Thymus (tissue), 11 donors: ENCODE measurements around the gene MOSMO. TPM values are rescaled to one million over a fixed set of nuclear protein-coding genes. Genes with fewer than 3 reads are reported as not detected.
A peak's percentile ranks its signal among the peaks of the same experiment; 100 is the strongest.

Experiments
- DNase-seq, 9 donors: peaks; one replicate each; pipeline ENCODE4 v3.0.0-alpha.2; 2013; ENCODE audit warnings: low spot score in 9 of 9, low read depth in 6 of 9, missing footprints in 1 of 9
- H3K27ac ChIP-seq, 2 donors: one replicate each; pipeline ENCODE4 v1.5.1; 2013; ENCODE audit warnings: control low read depth in 1 of 2, low read depth in 1 of 2, low read length in 1 of 2, mild to moderate bottlenecking in 1 of 2, moderate library complexity in 1 of 2
- H3K27me3 ChIP-seq, 2 donors: one replicate each; pipeline ENCODE4 v1.5.1; 2013; ENCODE audit warnings: low read length in 1 of 2; ENCODE audit not compliant: control insufficient read depth in 2 of 2, insufficient read depth in 1 of 2
- H3K36me3 ChIP-seq, 2 donors: one replicate each; pipeline ENCODE4 v1.5.1; 2013; ENCODE audit warnings: low read length in 1 of 2, mild to moderate bottlenecking in 1 of 2, moderate library complexity in 1 of 2; ENCODE audit not compliant: control insufficient read depth in 2 of 2, insufficient read depth in 2 of 2
- H3K4me1 ChIP-seq, 2 donors: one replicate each; pipeline ENCODE4 v1.5.1; 2013; ENCODE audit warnings: low read length in 2 of 2; ENCODE audit not compliant: control insufficient read depth in 2 of 2, insufficient read depth in 2 of 2
- H3K4me3 ChIP-seq, 2 donors: one replicate each; pipeline ENCODE4 v1.5.1; 2013; ENCODE audit warnings: low read length in 2 of 2, control low read depth in 1 of 2, mild to moderate bottlenecking in 1 of 2
- H3K9me3 ChIP-seq, 2 donors: one replicate each; pipeline ENCODE4 v1.5.1; 2013; ENCODE audit warnings: low read length in 1 of 2, mild to moderate bottlenecking in 1 of 2; ENCODE audit not compliant: control insufficient read depth in 2 of 2, insufficient read depth in 1 of 2
- WGBS: extraction: QIAGEN DNeasy Blood & Tissue Kit; methylation state at CpG from one replicate; pipeline ENCODE4 v1.1.7; 2013; 5-methylcytosine and 5-hydroxymethylcytosine counted together
- polyA plus RNA-seq: library from polyadenylated mRNA; stranded (reverse); fragments of 200-250 nt; gene quantifications from one replicate; pipeline ENCODE4 v1.2.3, GENCODE V29; 2013
- total RNA-seq: library from RNA; stranded (reverse); fragments of 120-200 nt; gene quantifications from one replicate; pipeline ENCODE4 v1.2.4, GENCODE V29; 2013
- donor health status: healthy.

The MOSMO gene
- total and polyA plus RNA-seq, 2 donors, result 8.8 to 15.1 TPM

GRCh38 chr16:22089910-22090309, 82.0 kb downstream of the MOSMO start:
- DNase-seq, result no peak
- H3K4me1 ChIP-seq, result no peaks in the 10 kb centered on the region
- H3K27me3 ChIP-seq, result no peaks in the 10 kb centered on the region
- no peak overlapping the region for H3K27ac ChIP-seq
- WGBS, result 96% methylated on average over 4 of the region's 4 CpGs
- no peaks in the 10 kb centered on the region for H3K9me3 ChIP-seq
- peaks cover 3 to 5% of the 10 kb centered on the region in 2 donors for H3K36me3 ChIP-seq
- no peak overlapping the region for H3K4me3 ChIP-seq

GRCh38 chr16:22091721-22092120, 83.8 kb downstream of the MOSMO start:
- Histone ChIP-seq H3K4me3 (no peak overlapping the region), H3K27ac (no peak overlapping the region), H3K36me3 (no peaks in the 10 kb centered on the region), H3K27me3 (no peaks in the 10 kb centered on the region), H3K9me3 (no peaks in the 10 kb centered on the region), H3K4me1 (no peaks in the 10 kb centered on the region)
- WGBS, result 98% methylated on average over 3 of the region's 3 CpGs
- no peak for DNase-seq

- H3K27me3 ChIP-seq, result no peaks in the 10 kb centered on the region
- no peaks in the 10 kb centered on the region for H3K36me3 ChIP-seq
- H3K4me3 ChIP-seq, result no peak within 1 kb of the TSS
- no peaks in the 10 kb centered on the region for H3K9me3 ChIP-seq
- no peak within 1 kb of the TSS for H3K27ac ChIP-seq
- WGBS, result 93% methylated on average over 9 of the region's 9 CpGs
- DNase-seq, result no peak
- no peaks in the 10 kb centered on the region for H3K4me1 ChIP-seq
Observed at GRCh38 chr16:22092143-22092933, 84.4 kb downstream of the MOSMO start, which contains the start of gene VWA3A. Gene VWA3A (plus strand): TSS chr16:22092541. CDS start chr16:22092638, 97 bp downstream.

DNA sequence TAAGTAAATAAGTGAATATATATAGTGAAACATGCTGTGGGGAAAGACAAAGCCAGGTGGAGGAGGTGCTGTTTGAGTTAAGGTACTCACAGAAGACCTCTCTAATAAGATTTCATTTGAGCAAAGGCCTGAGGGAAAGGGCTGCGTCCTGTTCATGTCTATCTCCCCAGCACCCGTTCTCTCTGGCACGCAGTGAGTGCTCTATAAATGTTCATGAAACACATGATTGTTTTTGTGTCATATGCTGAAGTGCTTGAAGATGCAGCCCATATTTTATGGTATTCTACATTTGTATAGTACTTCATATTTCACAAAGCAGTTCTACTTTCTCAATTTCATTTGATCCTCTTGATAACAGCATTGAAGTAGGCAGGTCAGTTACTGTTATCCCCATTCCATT, 85.4 kb downstream of the MOSMO start:
- Histone ChIP-seq H3K27ac (no peak overlapping the region), H3K9me3 (no peaks in the 10 kb centered on the region), H3K27me3 (no peaks in the 10 kb centered on the region), H3K4me3 (no peak overlapping the region), H3K36me3 (no peaks in the 10 kb centered on the region), H3K4me1 (no peaks in the 10 kb centered on the region)
- 97% methylated on average over 3 of the region's 3 CpGs for WGBS
- DNase-seq, result no peak

GRCh38 chr16:22093996-22094395, 86.1 kb downstream of the MOSMO start:
- Histone ChIP-seq H3K4me3 (no peak overlapping the region), H3K27ac (no peak overlapping the region), H3K4me1 (no peaks in the 10 kb centered on the region), H3K36me3 (no peaks in the 10 kb centered on the region), H3K27me3 (no peaks in the 10 kb centered on the region), H3K9me3 (no peaks in the 10 kb centered on the region)
- 95% methylated on average over 3 of the region's 3 CpGs for WGBS
- DNase-seq, result no peak

- 65% methylated on average over 8 of the region's 8 CpGs for WGBS
- no peaks in the 10 kb centered on the region for H3K4me1 ChIP-seq
- no peak overlapping the region for H3K4me3 ChIP-seq
- no peaks in the 10 kb centered on the region for H3K27me3 ChIP-seq
- H3K36me3 ChIP-seq, result no peaks in the 10 kb centered on the region
- peak; percentile 11 to 72 (median 36) for DNase-seq
- no peaks in the 10 kb centered on the region for H3K9me3 ChIP-seq
- no peak overlapping the region for H3K27ac ChIP-seq
Observed at GRCh38 chr16:22098405-22099255, 90.7 kb downstream of the MOSMO start.

GRCh38 chr16:22099256-22099975, 91.5 kb downstream of the MOSMO start:
- 92% methylated on average over 9 of the region's 9 CpGs for WGBS
- no peak for DNase-seq
- Histone ChIP-seq H3K4me1 (no peaks in the 10 kb centered on the region), H3K4me3 (no peak overlapping the region), H3K9me3 (no peaks in the 10 kb centered on the region), H3K27ac (no peak overlapping the region), H3K36me3 (no peaks in the 10 kb centered on the region), H3K27me3 (no peaks in the 10 kb centered on the region)

GRCh38 chr16:22103441-22103840, 95.5 kb downstream of the MOSMO start:
- Histone ChIP-seq H3K4me3 (no peak overlapping the region), H3K27me3 (no peaks in the 10 kb centered on the region), H3K9me3 (no peaks in the 10 kb centered on the region), H3K27ac (no peak overlapping the region), H3K36me3 (no peaks in the 10 kb centered on the region), H3K4me1 (no peaks in the 10 kb centered on the region)
- DNase-seq, result no peak
- 93% methylated on average over 1 of the region's 1 CpG for WGBS
